ENCODE results near the gene WHAMM. TPM values are rescaled to one million over a fixed set of nuclear protein-coding genes. Genes with fewer than 3 reads are reported as not detected.

The WHAMM gene
- total RNA-seq, 1 donor from 2014 or later: 9.4 TPM

GRCh38 chr15:82829234-82829633, 19.8 kb downstream of the WHAMM start:
- no peak for TF ChIP-seq CTCF (IDR thresholded peaks at IDR 0.05; ENCODE audit: unreplicated experiment)
- no peaks in the 10 kb centered on the region for H3K9me3 Mint-ChIP-seq
- no peaks in the 10 kb centered on the region for H3K27me3 Mint-ChIP-seq (ENCODE audit: low read depth)
- H3K27ac Mint-ChIP-seq: no peak overlapping the region
- DNase-seq (ENCODE audit: low spot score in 2 of 2, unreplicated experiment in 2 of 2): no peak
- H3K4me3 Mint-ChIP-seq: no peak overlapping the region
- H3K36me3 Mint-ChIP-seq: peaks cover 42% of the 10 kb centered on the region
- no peaks in the 10 kb centered on the region for H3K4me1 Mint-ChIP-seq

DNA sequence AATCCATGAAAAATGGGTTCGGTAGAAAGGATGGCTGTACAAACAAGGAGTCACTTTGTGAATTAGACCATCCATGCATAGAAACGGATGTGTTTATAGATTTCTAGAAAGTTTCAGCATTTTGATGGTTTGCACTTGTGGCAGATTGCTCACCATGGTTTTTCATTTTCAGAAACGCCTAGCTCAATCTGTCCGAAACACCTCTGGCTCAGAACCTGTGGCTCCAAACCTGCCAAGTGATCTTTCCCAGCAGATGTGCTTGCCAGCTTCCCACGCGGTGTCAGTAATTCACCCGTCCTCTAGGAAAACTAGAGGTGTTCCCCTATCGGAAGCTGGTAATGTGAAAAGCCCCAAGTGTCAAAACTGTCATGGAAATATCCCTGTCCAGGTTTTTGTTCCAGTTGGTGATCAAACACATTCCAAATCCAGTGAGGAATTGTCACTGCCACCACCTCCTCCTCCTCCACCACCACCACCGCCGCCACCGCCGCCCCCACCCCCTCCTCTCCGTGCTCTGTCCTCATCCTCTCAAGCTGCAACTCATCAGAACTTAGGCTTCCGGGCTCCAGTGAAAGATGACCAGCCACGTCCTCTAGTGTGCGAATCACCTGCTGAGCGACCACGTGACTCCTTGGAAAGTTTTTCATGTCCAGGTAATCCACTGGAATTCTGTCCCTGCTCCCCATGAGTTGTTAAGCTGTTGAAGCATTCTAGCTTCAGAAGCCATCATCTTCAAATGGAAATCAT, 21.2 kb downstream of the WHAMM start:
- Mint-ChIP-seq H3K9me3 (no peaks in the 10 kb centered on the region), H3K36me3 (peaks cover 49% of the 10 kb centered on the region), H3K27ac (no peak overlapping the region)

GRCh38 chr15:82831894-82832600, 22.6 kb downstream of the WHAMM start:
- Mint-ChIP-seq H3K36me3 (peaks cover 53% of the 10 kb centered on the region), H3K4me3 (no peak overlapping the region), H3K4me1 (no peaks in the 10 kb centered on the region), H3K27ac (no peak overlapping the region), H3K9me3 (no peaks in the 10 kb centered on the region), H3K27me3 (ENCODE audit: low read depth) (no peaks in the 10 kb centered on the region)
- no peak for DNase-seq (ENCODE audit: low spot score in 2 of 2, unreplicated experiment in 2 of 2)
- no peak for TF ChIP-seq CTCF (IDR thresholded peaks at IDR 0.05; ENCODE audit: unreplicated experiment)

More for the DNA sequence above, 21.2 kb downstream of the WHAMM start:
- no peak for DNase-seq (ENCODE audit: low spot score in 2 of 2, unreplicated experiment in 2 of 2)
- TF ChIP-seq CTCF (IDR thresholded peaks at IDR 0.05; ENCODE audit: unreplicated experiment): no peak
- no peaks in the 10 kb centered on the region for H3K4me1 Mint-ChIP-seq
- H3K27me3 Mint-ChIP-seq (ENCODE audit: low read depth): no peaks in the 10 kb centered on the region
- no peak overlapping the region for H3K4me3 Mint-ChIP-seq

DNA sequence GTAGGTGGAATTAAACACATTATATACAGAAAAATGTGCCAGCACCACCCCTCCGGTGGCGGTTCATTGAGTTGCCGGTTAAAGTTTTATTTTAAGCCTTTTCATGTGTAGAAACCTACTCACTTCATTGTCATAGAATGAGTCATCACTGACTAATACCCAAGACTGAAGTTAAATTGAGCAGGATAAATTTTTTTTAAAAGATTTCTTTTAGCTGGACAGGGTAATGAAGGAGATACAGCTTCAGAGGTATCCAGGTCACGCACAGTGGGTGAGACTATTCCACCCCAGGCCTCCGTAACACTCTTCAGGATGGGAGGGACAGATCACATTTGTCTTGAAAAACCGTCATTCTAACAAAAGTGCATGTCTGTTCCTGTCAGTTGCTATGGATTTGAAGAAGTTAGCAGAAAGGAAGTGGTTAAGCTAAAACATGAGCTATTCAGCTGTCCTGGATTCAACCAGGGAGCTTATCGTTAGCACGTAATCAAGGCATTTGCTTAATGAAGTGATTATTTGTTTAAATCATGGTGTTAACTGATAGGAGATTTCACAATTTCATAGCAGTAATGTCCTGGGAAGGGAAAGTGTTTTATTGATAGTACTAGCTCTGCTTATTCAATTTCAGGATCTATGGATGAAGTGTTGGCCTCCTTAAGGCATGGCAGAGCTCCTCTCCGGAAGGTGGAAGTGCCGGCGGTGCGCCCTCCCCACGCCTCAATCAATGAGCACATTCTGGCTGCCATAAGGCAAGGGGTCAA, 23.4 kb downstream of the WHAMM start:
- Mint-ChIP-seq H3K4me1 (no peaks in the 10 kb centered on the region), H3K36me3 (peaks cover 59% of the 10 kb centered on the region), H3K4me3 (no peak overlapping the region), H3K27ac (no peak overlapping the region), H3K27me3 (ENCODE audit: low read depth) (no peaks in the 10 kb centered on the region), H3K9me3 (no peaks in the 10 kb centered on the region)
- TF ChIP-seq CTCF (IDR thresholded peaks at IDR 0.05; ENCODE audit: unreplicated experiment): peak; percentile 20
- no peak for DNase-seq (ENCODE audit: low spot score in 2 of 2, unreplicated experiment in 2 of 2)

- no peak for TF ChIP-seq CTCF (IDR thresholded peaks at IDR 0.05; ENCODE audit: unreplicated experiment)
- H3K27me3 Mint-ChIP-seq (ENCODE audit: low read depth): no peaks in the 10 kb centered on the region
Measured at GRCh38 chr15:82833362-82833682, 23.9 kb downstream of the WHAMM start.

More at GRCh38 chr15:82833362-82833682, 23.9 kb downstream of the WHAMM start:
- Mint-ChIP-seq H3K27ac (no peak overlapping the region), H3K36me3 (peaks cover 59% of the 10 kb centered on the region), H3K4me1 (no peaks in the 10 kb centered on the region), H3K4me3 (no peak overlapping the region), H3K9me3 (no peaks in the 10 kb centered on the region)
- DNase-seq (ENCODE audit: low spot score in 2 of 2, unreplicated experiment in 2 of 2): no peak

All from mesothelial cell of epicardium (in vitro differentiated cells).